HepG2 (cell line): ENCODE data around the gene JKAMP. TPM values are rescaled to one million over a fixed set of nuclear protein-coding genes. Genes with fewer than 3 reads are reported as not detected.
A peak's percentile ranks its signal among the peaks of the same experiment; 100 is the strongest.

Source experiments
- FOXK1 ChIP-seq: sonication (generic); formaldehyde crosslinking; IDR thresholded peaks from 2 replicates; pipeline ENCODE4 v1.4.0; 2020; ENCODE audit warnings: low read depth, missing genetic modification reagents, borderline replicate concordance
- FOXK2 ChIP-seq: fragments of 450-650 bp; IDR thresholded peaks from 2 replicates; pipeline ENCODE4 v1.6.1; 2016
- FOXM1 ChIP-seq: sonication (generic); formaldehyde crosslinking; IDR thresholded peaks from 2 replicates; pipeline ENCODE4 v1.5.0; 2020; ENCODE audit warnings: missing genetic modification reagents
- FOXO1 ChIP-seq: sonication (generic); formaldehyde crosslinking; IDR thresholded peaks from 2 replicates; pipeline ENCODE4 v1.4.0; 2020; ENCODE audit warnings: missing genetic modification reagents
- HMGA1 ChIP-seq: sonication (generic); formaldehyde crosslinking; conservative IDR thresholded peaks from 2 replicates; pipeline ENCODE4 v1.4.0; 2020; ENCODE audit warnings: missing genetic modification reagents
- JUN ChIP-seq: sonication (generic); formaldehyde crosslinking; IDR thresholded peaks from 2 replicates; pipeline ENCODE4 v1.4.0; 2020; ENCODE audit warnings: mild to moderate bottlenecking, missing genetic modification reagents
- MAFK ChIP-seq, 2 experiments: IDR thresholded peaks in 1 of 2; conservative IDR thresholded peaks in 1 of 2; 2 replicates each; pipeline ENCODE4 v1.6.1; 2011; ENCODE audit warnings: improper control_type of control experiment in 2 of 2, low read length in 2 of 2
- MATR3 ChIP-seq: sonication (generic); formaldehyde crosslinking; IDR thresholded peaks from 2 replicates; pipeline ENCODE4 v1.4.0; 2020; ENCODE audit warnings: missing genetic modification reagents
- MEF2D ChIP-seq: sonication (generic); formaldehyde crosslinking; IDR thresholded peaks from 2 replicates; pipeline ENCODE4 v1.5.1; 2020; ENCODE audit warnings: mild to moderate bottlenecking, missing genetic modification reagents
- NFE2L2 ChIP-seq: fragments of 150-350 bp; IDR thresholded peaks from 2 replicates; pipeline ENCODE4 v1.6.1; 2014; ENCODE audit warnings: low read length
- NFKBIZ ChIP-seq: IDR thresholded peaks from 2 replicates; pipeline ENCODE4 v1.6.1; 2018; ENCODE audit warnings: missing genetic modification reagents, missing compliant biosample characterization
- NR2C2 ChIP-seq: sonication (generic); formaldehyde crosslinking; IDR thresholded peaks from 2 replicates; pipeline ENCODE4 v1.4.0; 2020; ENCODE audit warnings: missing genetic modification reagents, mild to moderate bottlenecking, moderate library complexity, borderline replicate concordance
- RBM22 ChIP-seq: fragments of 200-400 bp; formaldehyde crosslinking; optimal IDR thresholded peaks from 2 replicates; pipeline ENCODE3; 2017; ENCODE audit warnings: mild to moderate bottlenecking, low read length, moderate library complexity
- SALL1 ChIP-seq: sonication (generic); formaldehyde crosslinking; IDR thresholded peaks from 2 replicates; pipeline ENCODE4 v1.8.0; 2022; ENCODE audit warnings: mild to moderate bottlenecking, missing genetic modification reagents
- SP140L ChIP-seq: sonication (generic); formaldehyde crosslinking; IDR thresholded peaks from 2 replicates; pipeline ENCODE4 v1.4.0; 2020; ENCODE audit warnings: missing genetic modification reagents, borderline replicate concordance
- TBP ChIP-seq: sonication (generic); formaldehyde crosslinking; IDR thresholded peaks from 2 replicates; pipeline ENCODE4 v1.5.0; 2020; ENCODE audit warnings: missing genetic modification reagents
- TEAD3 ChIP-seq: optimal IDR thresholded peaks from 2 replicates; pipeline ENCODE3; 2016; ENCODE audit warnings: borderline replicate concordance
- TP53 ChIP-seq: sonication (generic); formaldehyde crosslinking; conservative IDR thresholded peaks from 2 replicates; pipeline ENCODE4 v1.4.0; 2020; ENCODE audit warnings: missing genetic modification reagents
- ZBTB21 ChIP-seq: sonication (generic); formaldehyde crosslinking; IDR thresholded peaks from 2 replicates; pipeline ENCODE4 v1.4.0; 2020; ENCODE audit warnings: missing genetic modification reagents
- ZFP36 ChIP-seq: fragments of 150-350 bp; IDR thresholded peaks from 2 replicates; pipeline ENCODE4 v1.6.1; 2018; ENCODE audit warnings: borderline replicate concordance, low read length, low read depth; ENCODE audit not compliant: partially characterized antibody
- ZNF235 ChIP-seq: sonication (generic); formaldehyde crosslinking; IDR thresholded peaks from 2 replicates; pipeline ENCODE4 v1.8.1; 2023; ENCODE audit warnings: mild to moderate bottlenecking, missing genetic modification reagents, borderline replicate concordance
- ZNF33B ChIP-seq: sonication (generic); formaldehyde crosslinking; IDR thresholded peaks from 2 replicates; pipeline ENCODE4 v1.5.1; 2020; ENCODE audit warnings: mild to moderate bottlenecking, missing genetic modification reagents
- ZNF619 ChIP-seq: sonication (generic); formaldehyde crosslinking; IDR thresholded peaks from 2 replicates; pipeline ENCODE4 v1.4.0; 2020; ENCODE audit warnings: mild to moderate bottlenecking, missing genetic modification reagents
- ZNF709 ChIP-seq: sonication (generic); formaldehyde crosslinking; IDR thresholded peaks from 2 replicates; pipeline ENCODE4 v1.5.0; 2020; ENCODE audit warnings: mild to moderate bottlenecking, missing genetic modification reagents
- ZNF879 ChIP-seq: sonication (generic); formaldehyde crosslinking; IDR thresholded peaks from 2 replicates; pipeline ENCODE4 v1.8.1; 2023; ENCODE audit warnings: missing genetic modification reagents
- ZSCAN30 ChIP-seq: sonication (generic); formaldehyde crosslinking; IDR thresholded peaks from 2 replicates; pipeline ENCODE4 v1.5.0; 2020; ENCODE audit warnings: mild to moderate bottlenecking, missing genetic modification reagents
- polyA plus RNA-seq, 8 experiments: library from polyadenylated mRNA; depleted of rRNA in 3 of 8; stranded (reverse) in 7 of 8; unstranded in 1 of 8; fragments of >200 nt; fragmentation: Illumina TruSeq in 4 of 8; extraction: Trizol in 4 of 8; gene quantifications; 2 replicates each; pipeline versions ENCODE4 v1.2.1 to v1.2.3, GENCODE V29; 2011 to 2016; ENCODE audit warnings: low read depth in 4 of 8, missing spikeins in 1 of 8, mixed read lengths in 1 of 8; ENCODE audit not compliant: insufficient read depth in 1 of 8
- total RNA-seq, 5 experiments: library from RNA; depleted of rRNA; stranded (reverse); fragments of >200 nt; fragmentation: Illumina TruSeq; extraction: Trizol; gene quantifications; 2 replicates each; pipeline ENCODE4 v1.2.3, GENCODE V29; 2016; ENCODE audit warnings: low read depth in 1 of 5
- TF ChIP-seq, protein P1 (sequence below): sonication (generic); formaldehyde crosslinking; IDR thresholded peaks from 2 replicates; pipeline ENCODE4 v1.5.0; 2020; ENCODE audit warnings: mild to moderate bottlenecking, missing genetic modification reagents
- TF ChIP-seq, protein P2 (sequence below): sonication (generic); formaldehyde crosslinking; IDR thresholded peaks from 2 replicates; pipeline ENCODE4 v1.8.0; 2022; ENCODE audit warnings: mild to moderate bottlenecking, missing genetic modification reagents
- TF ChIP-seq, protein P3 (sequence below): sonication (generic); formaldehyde crosslinking; IDR thresholded peaks from 2 replicates; pipeline ENCODE4 v1.8.0; 2022; ENCODE audit warnings: mild to moderate bottlenecking, missing genetic modification reagents, moderate library complexity

The JKAMP gene
- total and polyA plus RNA-seq, 2 of the 13 experiments (the other 11 are each of a cell fraction or from before 2014, with no cell fraction given), result 56.4 to 135 TPM

DNA sequence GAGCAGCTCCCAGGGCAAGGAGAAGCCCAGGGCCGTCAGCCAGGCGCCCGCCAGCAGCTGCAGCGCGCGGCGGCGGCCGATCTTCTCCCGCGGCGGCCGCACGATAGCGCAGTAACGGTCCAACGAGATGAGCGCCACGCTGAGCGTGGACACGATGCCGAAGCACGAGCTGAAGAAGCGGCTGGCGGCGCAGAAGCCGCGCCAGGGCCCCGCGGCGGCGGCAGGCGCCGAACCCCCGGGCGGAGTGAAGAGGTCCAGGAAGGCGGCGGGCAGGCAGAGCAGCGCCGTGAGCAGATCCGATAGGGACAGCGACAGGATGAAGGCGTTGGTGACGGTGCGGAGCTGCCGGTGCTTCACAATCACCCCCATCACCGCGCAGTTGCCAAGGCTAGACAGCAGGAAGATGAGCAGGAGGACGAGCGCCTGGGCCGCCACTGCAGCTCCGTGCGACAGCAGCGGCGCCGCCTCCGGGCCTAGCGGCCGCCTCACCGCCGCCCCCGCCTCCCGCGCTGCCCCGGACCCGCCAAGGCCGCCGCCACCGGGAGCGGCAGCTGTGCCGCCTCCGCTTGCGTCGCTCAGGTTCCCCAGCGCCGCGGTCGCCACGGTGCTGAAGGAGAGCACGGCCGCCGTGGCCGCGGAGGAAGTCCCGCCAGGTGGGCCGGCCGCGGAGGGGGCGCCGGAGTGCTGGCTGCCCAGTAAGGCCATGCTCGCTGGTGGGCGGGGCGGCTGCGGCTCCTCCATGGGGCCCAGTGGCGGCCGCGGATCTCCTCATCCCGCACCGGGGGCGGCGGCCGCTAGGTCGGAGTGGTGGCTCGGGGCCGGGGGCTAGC is 19.6 kb upstream of the JKAMP start (continued):
- TF ChIP-seq MEF2D (CRISPR knock-in tag) (no peak), FOXM1 (CRISPR knock-in tag) (no peak), FOXO1 (CRISPR knock-in tag) (no peak), FOXK2 (no peak), ZNF619 (no peak), ZNF879 (CRISPR knock-in tag) (no peak), TEAD3 (CRISPR knock-in tag) (no peak), ZFP36 (no peak), NFKBIZ (CRISPR knock-in tag) (no peak), JUN (CRISPR knock-in tag) (no peak), ZNF709 (CRISPR knock-in tag) (0 out of 2 replicates have a peak, but pooled peaks have one; percentile 39), MATR3 (CRISPR knock-in tag) (no peak), HMGA1 (CRISPR knock-in tag) (no peak), TBP (CRISPR knock-in tag) (no peak), SALL1 (CRISPR knock-in tag) (no peak), ZNF33B (CRISPR knock-in tag) (no peak), RBM22 (no peak), ZNF235 (CRISPR knock-in tag) (no peak), NR2C2 (CRISPR knock-in tag) (no peak), FOXK1 (CRISPR knock-in tag) (no peak), ZSCAN30 (no peak), MAFK (conservative IDR thresholded peaks at IDR 0.05 in 1 of 2, IDR thresholded peaks at IDR 0.05 in 1 of 2; ENCODE audit: low read length in 2 of 2) (no peak), SP140L (CRISPR knock-in tag) (no peak), TP53 (CRISPR knock-in tag) (no peak), ZBTB21 (CRISPR knock-in tag) (no peak), NFE2L2 (no peak)
- TF ChIP-seq, protein P1, sequence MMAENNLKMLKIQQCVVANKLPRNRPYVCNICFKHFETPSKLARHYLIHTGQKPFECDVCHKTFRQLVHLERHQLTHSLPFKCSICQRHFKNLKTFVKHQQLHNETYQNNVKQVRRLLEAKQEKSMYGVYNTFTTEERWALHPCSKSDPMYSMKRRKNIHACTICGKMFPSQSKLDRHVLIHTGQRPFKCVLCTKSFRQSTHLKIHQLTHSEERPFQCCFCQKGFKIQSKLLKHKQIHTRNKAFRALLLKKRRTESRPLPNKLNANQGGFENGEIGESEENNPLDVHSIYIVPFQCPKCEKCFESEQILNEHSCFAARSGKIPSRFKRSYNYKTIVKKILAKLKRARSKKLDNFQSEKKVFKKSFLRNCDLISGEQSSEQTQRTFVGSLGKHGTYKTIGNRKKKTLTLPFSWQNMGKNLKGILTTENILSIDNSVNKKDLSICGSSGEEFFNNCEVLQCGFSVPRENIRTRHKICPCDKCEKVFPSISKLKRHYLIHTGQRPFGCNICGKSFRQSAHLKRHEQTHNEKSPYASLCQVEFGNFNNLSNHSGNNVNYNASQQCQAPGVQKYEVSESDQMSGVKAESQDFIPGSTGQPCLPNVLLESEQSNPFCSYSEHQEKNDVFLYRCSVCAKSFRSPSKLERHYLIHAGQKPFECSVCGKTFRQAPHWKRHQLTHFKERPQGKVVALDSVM (CRISPR knock-in tag), result no peak
- TF ChIP-seq, protein P2, sequence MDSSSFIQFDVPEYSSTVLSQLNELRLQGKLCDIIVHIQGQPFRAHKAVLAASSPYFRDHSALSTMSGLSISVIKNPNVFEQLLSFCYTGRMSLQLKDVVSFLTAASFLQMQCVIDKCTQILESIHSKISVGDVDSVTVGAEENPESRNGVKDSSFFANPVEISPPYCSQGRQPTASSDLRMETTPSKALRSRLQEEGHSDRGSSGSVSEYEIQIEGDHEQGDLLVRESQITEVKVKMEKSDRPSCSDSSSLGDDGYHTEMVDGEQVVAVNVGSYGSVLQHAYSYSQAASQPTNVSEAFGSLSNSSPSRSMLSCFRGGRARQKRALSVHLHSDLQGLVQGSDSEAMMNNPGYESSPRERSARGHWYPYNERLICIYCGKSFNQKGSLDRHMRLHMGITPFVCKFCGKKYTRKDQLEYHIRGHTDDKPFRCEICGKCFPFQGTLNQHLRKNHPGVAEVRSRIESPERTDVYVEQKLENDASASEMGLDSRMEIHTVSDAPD, result no peak
- TF ChIP-seq, protein P3, sequence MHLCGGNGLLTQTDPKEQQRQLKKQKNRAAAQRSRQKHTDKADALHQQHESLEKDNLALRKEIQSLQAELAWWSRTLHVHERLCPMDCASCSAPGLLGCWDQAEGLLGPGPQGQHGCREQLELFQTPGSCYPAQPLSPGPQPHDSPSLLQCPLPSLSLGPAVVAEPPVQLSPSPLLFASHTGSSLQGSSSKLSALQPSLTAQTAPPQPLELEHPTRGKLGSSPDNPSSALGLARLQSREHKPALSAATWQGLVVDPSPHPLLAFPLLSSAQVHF, result no peak
